Measurements from ENCODE around the gene GPT2.

- TF ChIP-seq CTCF (IDR thresholded peaks at IDR 0.05) (no peak), POLR2AphosphoS5 (IDR thresholded peaks at IDR 0.05; ENCODE audit: low read depth, low read length) (no peak)
Measured at GRCh38 chr16:46907061-46907774, 23.1 kb downstream of the GPT2 start.
